Mucosa of rectum (tissue), 2 donors: Measurements from ENCODE around the gene NFE2L2.

Source experiments
- H3K27ac ChIP-seq, 2 donors: one replicate each; pipeline ENCODE4 v1.7.0; 2013; ENCODE audit warnings: inconsistent platforms in 2 of 2, low read depth in 2 of 2, low read length in 2 of 2
- H3K27me3 ChIP-seq, 2 donors: one replicate each; pipeline ENCODE4 v1.7.0; 2013; ENCODE audit warnings: low read length in 2 of 2; ENCODE audit not compliant: control insufficient read depth in 2 of 2, insufficient read depth in 2 of 2
- H3K36me3 ChIP-seq, 2 donors: one replicate each; pipeline ENCODE4 v1.7.0; 2013; ENCODE audit warnings: low read length in 2 of 2; ENCODE audit not compliant: control insufficient read depth in 2 of 2, insufficient read depth in 2 of 2
- H3K4me1 ChIP-seq, 2 donors: one replicate each; pipeline ENCODE4 v1.7.0; 2013; ENCODE audit warnings: low read length in 2 of 2, mild to moderate bottlenecking in 1 of 2; ENCODE audit not compliant: control insufficient read depth in 2 of 2, insufficient read depth in 2 of 2
- H3K4me3 ChIP-seq, 2 donors: one replicate each; pipeline ENCODE4 v1.7.0; 2013; ENCODE audit warnings: low read length in 2 of 2
- H3K9ac ChIP-seq, 2 donors: one replicate each; pipeline ENCODE4 v1.7.0; 2013; ENCODE audit warnings: low read length in 2 of 2, low read depth in 1 of 2, mild to moderate bottlenecking in 1 of 2
- H3K9me3 ChIP-seq, 2 donors: one replicate each; pipeline ENCODE4 v1.7.0; 2013; ENCODE audit warnings: low read length in 2 of 2; ENCODE audit not compliant: control insufficient read depth in 2 of 2
- donor health status: healthy.
- donor health status: Normal muscosa, but diverticular disease.

NFE2L2 gene

DNA sequence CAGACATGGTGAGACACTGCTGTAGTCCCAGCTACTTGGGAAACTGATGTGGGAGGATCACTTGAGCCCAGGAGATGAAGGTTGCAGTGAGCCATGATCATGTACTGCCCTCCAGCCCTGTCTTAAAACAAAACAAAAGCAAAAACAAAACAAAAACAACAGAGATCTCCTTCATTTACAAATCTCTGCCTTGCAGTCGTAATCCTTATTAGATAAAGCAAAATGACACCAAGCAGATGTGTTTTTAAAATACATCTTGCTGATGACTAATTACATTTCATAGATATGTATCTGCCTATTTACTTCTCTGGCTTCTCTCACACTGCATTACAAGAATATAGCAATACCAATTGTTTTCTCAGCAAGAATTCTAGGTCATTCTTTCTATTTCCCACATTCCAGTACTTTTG lies 22.8 kb downstream of the NFE2L2 start:
- Histone ChIP-seq H3K36me3 (peaks cover 0 to 7% of the 10 kb centered on the region in 2 donors), H3K9ac (peak overlapping the region; percentile 2 to 36), H3K9me3 (no peaks in the 10 kb centered on the region), H3K4me3 (peak overlapping the region in 1 of 2 donors; percentile 2), H3K27ac (peak overlapping the region; percentile 67 to 71), H3K4me1 (peaks cover 60 to 66% of the 10 kb centered on the region in 2 donors), H3K27me3 (no peaks in the 10 kb centered on the region)

DNA sequence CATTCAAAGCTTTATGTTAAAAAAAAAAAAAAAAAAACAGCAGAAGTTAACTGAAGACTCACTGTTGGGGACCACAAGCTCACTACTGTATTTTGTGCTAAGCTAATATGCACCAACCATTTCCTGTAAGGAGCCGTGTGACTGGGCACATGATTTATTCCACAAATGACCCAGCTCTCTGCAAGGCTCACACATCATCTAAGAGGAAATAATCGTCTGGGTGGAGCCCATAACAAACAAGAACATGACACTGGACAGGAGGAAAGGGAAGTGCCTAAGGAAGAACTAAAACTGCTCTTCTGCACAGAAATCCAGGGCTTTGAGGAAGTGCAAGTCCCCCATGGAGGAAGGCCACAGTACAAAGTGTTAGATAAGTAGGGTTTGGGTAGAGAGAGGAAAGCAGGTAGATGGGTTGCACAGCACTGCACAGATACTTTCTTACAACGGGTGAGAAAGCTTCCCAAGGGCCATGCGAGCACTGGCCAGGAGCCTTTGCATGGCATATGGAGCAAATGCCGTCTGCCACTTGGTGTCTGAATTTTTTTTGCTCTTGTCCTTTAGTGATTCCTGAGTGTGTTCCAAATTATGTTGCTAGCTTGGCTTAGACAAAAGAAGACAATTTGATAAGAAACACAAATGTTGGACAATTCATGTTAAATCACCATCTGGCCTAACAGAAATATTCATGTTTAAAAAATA lies 24.4 kb downstream of the NFE2L2 start:
- peaks cover 0 to 10% of the 10 kb centered on the region in 2 donors for H3K36me3 ChIP-seq
- H3K4me3 ChIP-seq: peak overlapping the region in 1 of 2 donors; percentile 46
- H3K27ac ChIP-seq: peak overlapping the region; percentile 83 to 87
- H3K4me1 ChIP-seq: peaks cover 51 to 55% of the 10 kb centered on the region in 2 donors
- no peaks in the 10 kb centered on the region for H3K9me3 ChIP-seq
- H3K27me3 ChIP-seq: no peaks in the 10 kb centered on the region
- peak overlapping the region in 1 of 2 donors; percentile 59 for H3K9ac ChIP-seq

DNA sequence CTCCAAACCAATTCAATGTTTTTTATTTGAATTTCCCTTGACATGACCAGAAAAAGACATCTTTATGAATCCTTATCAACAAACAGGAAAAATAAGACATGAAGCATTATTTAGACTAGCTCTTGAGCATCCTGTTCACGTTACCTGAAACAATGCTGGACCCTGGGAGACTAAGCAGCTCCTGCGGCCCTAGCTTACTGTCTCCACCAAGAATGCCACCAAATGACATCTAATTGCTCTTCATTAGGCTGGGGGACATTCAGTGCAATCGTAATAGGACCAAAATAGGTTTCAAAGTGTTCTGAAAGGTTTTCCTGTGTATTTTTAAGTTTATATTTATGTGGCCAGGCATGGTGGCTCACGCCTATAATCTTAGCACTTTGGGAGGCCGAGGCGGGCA lies 25.5 kb downstream of the NFE2L2 start:
- H3K36me3 ChIP-seq: peaks cover under 1 to 11% of the 10 kb centered on the region in 2 donors
- H3K4me1 ChIP-seq: peaks cover 51 to 54% of the 10 kb centered on the region in 2 donors
- no peaks in the 10 kb centered on the region for H3K27me3 ChIP-seq
- no peaks in the 10 kb centered on the region for H3K9me3 ChIP-seq
- no peak overlapping the region for H3K9ac ChIP-seq
- H3K27ac ChIP-seq: peak overlapping the region; percentile 83 to 87
- no peak overlapping the region for H3K4me3 ChIP-seq

DNA sequence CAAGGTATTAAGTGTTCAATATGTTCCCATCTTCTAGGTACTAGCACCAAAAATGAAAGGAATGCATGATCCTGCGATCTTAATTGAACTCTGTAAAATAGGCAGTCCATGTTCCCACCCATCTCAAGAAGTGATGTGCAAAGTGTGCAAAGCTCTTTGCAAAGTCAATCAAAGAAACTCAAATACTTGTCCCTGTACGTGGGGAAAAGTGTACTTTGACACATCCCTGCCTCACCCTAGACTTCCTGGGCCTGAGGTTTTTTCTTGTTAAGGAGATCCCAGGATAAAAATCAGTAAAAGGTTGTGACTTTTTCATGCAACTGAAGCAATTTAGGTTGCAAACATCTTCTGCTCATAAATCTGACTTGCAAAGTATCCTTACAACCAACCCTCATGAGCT lies 26.6 kb downstream of the NFE2L2 start:
- Histone ChIP-seq H3K4me1 (peaks cover 44 to 47% of the 10 kb centered on the region in 2 donors), H3K4me3 (no peak overlapping the region), H3K27ac (no peak overlapping the region), H3K27me3 (no peaks in the 10 kb centered on the region), H3K9me3 (no peaks in the 10 kb centered on the region), H3K36me3 (peaks cover 11 to 15% of the 10 kb centered on the region in 2 donors), H3K9ac (no peak overlapping the region)

DNA sequence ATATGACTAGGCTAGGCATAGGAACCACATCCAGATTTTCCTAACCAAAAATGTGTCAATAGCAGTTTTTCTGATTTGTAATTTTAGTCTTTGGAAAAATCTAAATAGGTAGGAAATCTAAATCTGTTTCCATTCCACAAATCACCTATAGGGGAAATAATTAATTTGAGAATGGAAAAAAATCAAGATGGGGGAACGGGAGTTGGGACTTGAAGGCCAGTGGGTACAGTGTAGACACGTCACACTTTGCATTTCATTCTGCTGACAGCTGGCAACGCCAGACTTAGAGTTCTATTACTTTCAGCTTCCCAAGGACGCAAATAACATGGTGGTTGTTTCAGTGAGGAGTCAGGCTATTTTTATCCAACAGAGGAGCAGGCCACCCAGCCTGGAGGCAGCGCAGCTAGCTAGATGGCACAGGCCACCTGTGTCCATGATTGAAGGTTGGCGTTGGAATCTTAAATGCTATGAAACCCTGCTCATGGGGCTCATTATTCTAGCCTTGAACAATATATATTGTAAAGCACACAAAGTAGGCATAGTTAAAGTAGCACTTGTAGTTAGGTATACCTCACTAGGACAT lies 28.6 kb downstream of the NFE2L2 start:
- H3K9me3 ChIP-seq: no peaks in the 10 kb centered on the region
- no peak overlapping the region for H3K9ac ChIP-seq
- peaks cover 30 to 35% of the 10 kb centered on the region in 2 donors for H3K36me3 ChIP-seq
- H3K27ac ChIP-seq: no peak overlapping the region
- H3K4me3 ChIP-seq: no peak overlapping the region
- no peaks in the 10 kb centered on the region for H3K27me3 ChIP-seq
- H3K4me1 ChIP-seq: peaks cover 27 to 30% of the 10 kb centered on the region in 2 donors

DNA sequence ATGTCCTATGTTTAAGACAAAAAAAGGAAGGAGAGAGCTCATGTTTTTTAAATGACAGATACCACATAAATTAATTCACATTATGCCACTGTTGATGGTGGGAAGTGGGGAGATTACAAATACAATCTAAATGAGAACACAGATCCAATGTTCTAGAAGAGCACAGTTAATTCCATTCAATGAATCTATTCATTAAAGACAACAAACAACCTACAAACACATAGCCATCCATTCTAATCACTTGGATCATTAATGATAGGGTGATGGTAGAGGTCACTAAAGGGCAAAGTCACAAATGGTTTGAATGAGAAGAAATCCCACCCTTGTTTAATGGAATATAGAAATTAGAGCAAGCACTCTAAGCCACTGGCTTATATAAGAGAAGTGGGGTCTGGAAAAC lies 30.3 kb downstream of the NFE2L2 start:
- peaks cover 42 to 50% of the 10 kb centered on the region in 2 donors for H3K36me3 ChIP-seq
- no peak overlapping the region for H3K27ac ChIP-seq
- no peaks in the 10 kb centered on the region for H3K9me3 ChIP-seq
- H3K4me1 ChIP-seq: peaks cover 12 to 17% of the 10 kb centered on the region in 2 donors
- H3K27me3 ChIP-seq: no peaks in the 10 kb centered on the region
- H3K4me3 ChIP-seq: no peak overlapping the region
- no peak overlapping the region for H3K9ac ChIP-seq

DNA sequence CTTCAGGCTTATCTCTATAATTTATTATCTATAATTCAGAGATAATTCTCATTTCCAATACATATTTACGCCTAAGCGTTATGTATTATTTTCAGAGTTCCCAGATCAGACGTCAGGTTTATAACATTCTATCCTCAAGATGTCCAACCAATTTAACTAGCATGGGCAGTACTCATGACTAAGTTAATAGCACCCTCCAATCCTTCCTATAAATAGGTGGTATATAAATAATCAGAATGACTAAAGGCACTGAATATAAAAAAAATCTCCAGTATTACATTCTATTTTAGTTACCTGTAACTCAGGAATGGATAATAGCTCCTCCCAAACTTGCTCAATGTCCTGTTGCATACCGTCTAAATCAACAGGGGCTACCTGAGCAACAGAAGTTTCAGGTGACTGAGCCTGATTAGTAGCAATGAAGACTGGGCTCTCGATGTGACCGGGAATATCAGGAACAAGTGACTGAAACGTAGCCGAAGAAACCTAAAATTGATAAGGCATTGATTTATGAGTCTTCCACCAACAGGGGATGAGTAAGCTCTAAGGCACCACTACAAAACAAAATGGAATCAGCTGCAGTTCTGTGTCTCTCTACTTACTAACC lies 32.3 kb downstream of the NFE2L2 start:
- Histone ChIP-seq H3K9me3 (no peaks in the 10 kb centered on the region), H3K27me3 (no peaks in the 10 kb centered on the region), H3K4me3 (no peak overlapping the region), H3K4me1 (peaks cover 0 to 3% of the 10 kb centered on the region in 2 donors), H3K27ac (no peak overlapping the region), H3K9ac (no peak overlapping the region), H3K36me3 (peaks cover 45 to 58% of the 10 kb centered on the region in 2 donors)

DNA sequence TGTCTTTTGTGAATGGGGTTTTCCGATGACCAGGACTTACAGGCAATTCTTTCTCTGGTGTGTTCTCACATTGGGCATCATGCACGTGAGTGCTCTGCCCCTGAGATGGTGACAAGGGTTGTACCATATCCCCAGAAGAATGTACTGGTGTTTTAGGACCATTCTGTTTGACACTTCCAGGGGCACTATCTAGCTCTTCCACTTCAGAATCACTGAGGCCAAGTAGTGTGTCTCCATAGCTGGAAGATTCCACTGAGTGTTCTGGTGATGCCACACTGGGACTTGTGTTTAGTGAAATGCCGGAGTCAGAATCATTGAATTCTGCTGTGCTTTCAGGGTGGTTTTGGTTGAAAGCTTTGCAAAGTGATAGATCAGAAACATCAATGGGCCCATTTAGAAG lies 33.3 kb downstream of the NFE2L2 start:
- H3K4me3 ChIP-seq: no peak overlapping the region
- H3K36me3 ChIP-seq: peaks cover 45 to 59% of the 10 kb centered on the region in 2 donors
- no peak overlapping the region for H3K27ac ChIP-seq
- no peak overlapping the region for H3K9ac ChIP-seq
- H3K27me3 ChIP-seq: no peaks in the 10 kb centered on the region
- H3K9me3 ChIP-seq: no peaks in the 10 kb centered on the region
- H3K4me1 ChIP-seq: no peaks in the 10 kb centered on the region

DNA sequence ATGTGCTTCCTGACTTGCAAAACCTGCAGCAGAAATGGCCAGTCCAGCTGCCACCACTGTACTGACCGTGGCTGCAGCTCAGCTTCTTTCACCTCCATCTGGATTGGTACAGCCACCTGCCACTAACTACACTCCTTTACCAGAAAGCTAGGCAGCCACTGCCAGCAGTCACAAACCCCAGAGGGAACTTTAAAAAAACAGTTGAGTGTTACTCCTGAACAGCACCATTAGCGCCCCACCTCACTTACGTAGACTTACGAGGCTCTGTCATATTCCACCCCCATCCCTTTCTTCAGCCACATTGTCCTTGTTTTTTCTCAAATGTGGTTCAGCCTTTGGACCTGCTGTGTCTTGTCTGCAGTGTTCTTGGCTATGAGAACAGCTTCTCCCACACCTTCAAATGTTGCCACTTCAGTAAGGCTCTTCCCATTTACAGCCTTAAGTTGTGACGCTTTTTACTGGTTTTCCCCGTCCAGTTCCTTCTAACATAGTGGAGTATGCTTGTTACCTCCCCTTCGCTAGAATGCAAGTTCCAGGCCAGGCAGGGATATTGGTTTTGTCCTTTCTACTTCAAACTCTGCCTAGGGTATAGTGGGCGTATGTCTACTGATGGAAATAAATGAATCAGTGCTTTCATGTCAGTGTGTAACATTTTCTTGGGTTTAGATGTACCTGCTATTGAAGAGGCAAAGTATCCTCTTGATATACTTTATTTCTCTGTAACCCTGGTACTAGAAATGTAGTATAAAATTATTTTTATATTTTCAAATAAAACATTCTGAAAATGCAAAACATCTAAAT lies 34.9 kb downstream of the NFE2L2 start:
- Histone ChIP-seq H3K36me3 (peaks cover 45 to 64% of the 10 kb centered on the region in 2 donors), H3K9ac (no peak overlapping the region), H3K9me3 (no peaks in the 10 kb centered on the region), H3K27ac (no peak overlapping the region), H3K4me3 (no peak overlapping the region), H3K27me3 (no peaks in the 10 kb centered on the region), H3K4me1 (no peaks in the 10 kb centered on the region)
